Hepatocyte (in vitro differentiated cells): ENCODE results near the gene NKIRAS2. TPM values are rescaled to one million over a fixed set of nuclear protein-coding genes. Genes with fewer than 3 reads are reported as not detected.
A peak's percentile ranks its signal among the peaks of the same experiment; 100 is the strongest.

ENCODE experiments used
- DNase-seq: peaks from one replicate; pipeline ENCODE4 v3.0.0-alpha.2; 2016; ENCODE audit warnings: low spot score
- H2AFZ ChIP-seq: fragments of 200-600 bp; sonication (generic); 2 replicates; pipeline ENCODE4 v1.6.0; 2016; ENCODE audit warnings: antibody characterized with exemption, mild to moderate bottlenecking
- H3K27ac ChIP-seq: fragments of 200-600 bp; sonication (generic); 2 replicates; pipeline ENCODE4 v1.5.1; 2016; ENCODE audit warnings: mild to moderate bottlenecking
- H3K27me3 ChIP-seq: fragments of 200-600 bp; sonication (generic); 2 replicates; pipeline ENCODE4 v1.6.1; 2016
- H3K36me3 ChIP-seq: fragments of 200-600 bp; sonication (generic); replicated peaks from 2 replicates; pipeline ENCODE4 v1.5.1; 2016; ENCODE audit warnings: low read depth; ENCODE audit not compliant: insufficient read depth
- H3K4me1 ChIP-seq: fragments of 200-600 bp; sonication (generic); 2 replicates; pipeline ENCODE4 v1.5.1; 2016; ENCODE audit warnings: mild to moderate bottlenecking, moderate library complexity; ENCODE audit not compliant: insufficient read depth
- H3K4me2 ChIP-seq: fragments of 200-600 bp; sonication (generic); 2 replicates; pipeline ENCODE4 v1.6.0; 2016
- H3K4me3 ChIP-seq: fragments of 200-600 bp; sonication (generic); 2 replicates; pipeline ENCODE4 v1.5.1; 2016; ENCODE audit warnings: mild to moderate bottlenecking
- H3K79me2 ChIP-seq: fragments of 200-600 bp; sonication (generic); 2 replicates; pipeline ENCODE4 v1.6.0; 2017; ENCODE audit warnings: mild to moderate bottlenecking
- H3K9me2 ChIP-seq: fragments of 200-600 bp; sonication (generic); replicated peaks from 2 replicates; pipeline ENCODE4 v1.6.0; 2017; ENCODE audit warnings: mild to moderate bottlenecking; ENCODE audit not compliant: insufficient read depth
- H3K9me3 ChIP-seq: fragments of 200-600 bp; sonication (generic); 2 replicates; pipeline ENCODE4 v1.5.1; 2016; ENCODE audit warnings: low read depth, mild to moderate bottlenecking
- H4K20me1 ChIP-seq: fragments of 200-600 bp; sonication (generic); 2 replicates; pipeline ENCODE4 v1.6.0; 2016; ENCODE audit warnings: mild to moderate bottlenecking; ENCODE audit not compliant: insufficient read depth, poor library complexity, severe bottlenecking
- CTCF ChIP-seq: fragments of 200-600 bp; sonication (generic); IDR thresholded peaks from 2 replicates; pipeline ENCODE4 v1.5.1; 2016; ENCODE audit warnings: antibody characterized with exemption, mild to moderate bottlenecking; ENCODE audit not compliant: poor library complexity
- EZH2 ChIP-seq: fragments of 200-600 bp; sonication (generic); IDR thresholded peaks from 2 replicates; pipeline ENCODE4 v1.6.1; 2016; ENCODE audit warnings: antibody characterized with exemption, mild to moderate bottlenecking, borderline replicate concordance
- EZH2phosphoT487 ChIP-seq: fragments of 200-600 bp; sonication (generic); IDR thresholded peaks from one replicate; pipeline ENCODE4 v1.6.1; 2018; ENCODE audit warnings: antibody characterized with exemption, mild to moderate bottlenecking, low read depth, moderate library complexity; ENCODE audit not compliant: unreplicated experiment, severe bottlenecking
- WGBS: methylation state at CpG from one replicate; pipeline ENCODE4 v1.1.6; 2016; ENCODE audit warnings: low lambda C conversion rate; ENCODE audit errors: missing lambda C conversion rate; 5-methylcytosine and 5-hydroxymethylcytosine counted together
- polyA plus RNA-seq: library from polyadenylated mRNA; unstranded; fragments of >200 nt; fragmentation: Nextera tagmentation; extraction: Ambion mirVana; gene quantifications from 2 replicates; pipeline ENCODE4 v1.2.1, GENCODE V29; 2016
- total RNA-seq: library from RNA; depleted of rRNA; stranded (reverse); fragments of >200 nt; gene quantifications from 2 replicates; pipeline ENCODE4 v1.2.3, GENCODE V29; 2014

The NKIRAS2 gene
- total and polyA plus RNA-seq, 2 experiments from 2014 or later, result 40.8 to 55.0 TPM

GRCh38 chr17:42047343-42047742 lies 27.5 kb downstream of the NKIRAS2 start:
- no peaks in the 10 kb centered on the region for H3K79me2 ChIP-seq
- H3K9me2 ChIP-seq, result no peaks in the 10 kb centered on the region
- H3K27me3 ChIP-seq, result no peaks in the 10 kb centered on the region
- no peaks in the 10 kb centered on the region for H3K9me3 ChIP-seq
- peaks cover 7% of the 10 kb centered on the region for H3K4me1 ChIP-seq
- TF ChIP-seq CTCF (no peak), EZH2phosphoT487 (no peak), EZH2 (no peak)
- H3K36me3 ChIP-seq, result no peaks in the 10 kb centered on the region
- H3K27ac ChIP-seq, result no peak overlapping the region
- H3K4me3 ChIP-seq, result no peak overlapping the region
- no peaks in the 10 kb centered on the region for H4K20me1 ChIP-seq
- no peak for DNase-seq
- no peak overlapping the region for H3K4me2 ChIP-seq
- no peak overlapping the region for H2AFZ ChIP-seq
- WGBS, result 86% methylated on average over 12 of the region's 12 CpGs

- Histone ChIP-seq H3K4me1 (peaks cover 7% of the 10 kb centered on the region), H3K9me2 (no peaks in the 10 kb centered on the region), H3K9me3 (no peaks in the 10 kb centered on the region), H3K79me2 (no peaks in the 10 kb centered on the region), H3K27ac (peak overlapping the region; percentile 58), H3K4me3 (peak overlapping the region; percentile 87), H3K4me2 (peak overlapping the region; percentile 96), H3K36me3 (no peaks in the 10 kb centered on the region), H4K20me1 (no peaks in the 10 kb centered on the region), H3K27me3 (peaks cover 18% of the 10 kb centered on the region), H2AFZ (peak overlapping the region; percentile 100)
- 4% methylated on average over 7 of the region's 7 CpGs for WGBS
- DNase-seq, result no peak
- TF ChIP-seq EZH2phosphoT487, result no peak
These were observed 30.0 kb downstream of the NKIRAS2 start for GRCh38 chr17:42049834-42050392.

- H3K27ac ChIP-seq, result peak within 1 kb of the TSS; percentile 58
- peak within 1 kb of the TSS; percentile 100 for H2AFZ ChIP-seq
- H3K4me1 ChIP-seq, result peaks cover 7% of the 10 kb centered on the region
- peak; percentile 86 for DNase-seq
- no peaks in the 10 kb centered on the region for H3K36me3 ChIP-seq
- H3K27me3 ChIP-seq, result peaks cover 18% of the 10 kb centered on the region
- TF ChIP-seq CTCF (peak; percentile 50), EZH2phosphoT487 (no peak), EZH2 (no peak)
- H3K9me2 ChIP-seq, result no peaks in the 10 kb centered on the region
- no peaks in the 10 kb centered on the region for H4K20me1 ChIP-seq
- no peaks in the 10 kb centered on the region for H3K9me3 ChIP-seq
- no peaks in the 10 kb centered on the region for H3K79me2 ChIP-seq
- H3K4me2 ChIP-seq, result peak within 1 kb of the TSS; percentile 96
- WGBS, result 3% methylated on average over 16 of the region's 65 CpGs
- H3K4me3 ChIP-seq, result peak within 1 kb of the TSS; percentile 87
These were observed 30.6 kb downstream of the NKIRAS2 start, which contains the start of gene C17orf113 for GRCh38 chr17:42050393-42051012. Gene C17orf113 (minus strand): TSS chr17:42050601. CDS start chr17:42043376, 7,225 bp downstream.

GRCh38 chr17:42051013-42051400 lies 31.1 kb downstream of the NKIRAS2 start:
- Histone ChIP-seq H3K4me2 (peak overlapping the region; percentile 96), H3K27ac (no peak overlapping the region), H3K4me1 (peaks cover 7% of the 10 kb centered on the region), H3K27me3 (peaks cover 18% of the 10 kb centered on the region), H3K36me3 (no peaks in the 10 kb centered on the region), H3K4me3 (peak overlapping the region; percentile 87), H3K79me2 (no peaks in the 10 kb centered on the region), H4K20me1 (no peaks in the 10 kb centered on the region), H3K9me2 (no peaks in the 10 kb centered on the region), H2AFZ (peak overlapping the region; percentile 83), H3K9me3 (no peaks in the 10 kb centered on the region)
- no peak for TF ChIP-seq EZH2
- no peak for TF ChIP-seq CTCF
- no peak for TF ChIP-seq EZH2phosphoT487
- no peak for DNase-seq
- 45% methylated on average over 8 of the region's 8 CpGs for WGBS
